Body of pancreas (tissue), 4 donors: ENCODE data around the gene SLC16A5. TPM values are rescaled to one million over a fixed set of nuclear protein-coding genes. Genes with fewer than 3 reads are reported as not detected.

ENCODE experiments used
- ATAC-seq: fragments of 150-250 bp; one replicate; pipeline ENCODE4 v1.9.1; 2016
- DNase-seq, 4 donors: peaks; one replicate each; pipeline ENCODE4 v3.0.0-alpha.2; 2019
- H3K27ac ChIP-seq, 4 donors: fragments of 200-600 bp; sonication (generic); 1 replicate in 3 of 4; 2 replicates in 1 of 4; pipeline versions ENCODE4 v1.5.1 to v1.6.1; 2016 to 2019; ENCODE audit warnings: mild to moderate bottlenecking in 1 of 4, mixed read lengths in 1 of 4, moderate library complexity in 1 of 4
- H3K27me3 ChIP-seq, 2 donors: fragments of 200-600 bp; sonication (generic); one replicate each; pipeline ENCODE4 v1.6.0; 2016; ENCODE audit warnings: mild to moderate bottlenecking in 1 of 2
- H3K36me3 ChIP-seq, 2 donors: fragments of 200-600 bp; sonication (generic); replicated peaks in 1 of 2; 2 replicates each; pipeline ENCODE4 v1.5.1; 2016; ENCODE audit warnings: low read depth in 2 of 2; ENCODE audit not compliant: insufficient read depth in 1 of 2
- H3K4me1 ChIP-seq: fragments of 200-600 bp; sonication (generic); one replicate; pipeline ENCODE4 v1.6.0; 2016
- H3K4me3 ChIP-seq, 2 donors: fragments of 200-600 bp; sonication (generic); 1 replicate in 1 of 2; 2 replicates in 1 of 2; pipeline ENCODE4 v1.5.1; 2016 to 2019
- H3K9me3 ChIP-seq, 3 donors: fragments of 200-600 bp; sonication (generic); 1 replicate in 2 of 3; 2 replicates in 1 of 3; pipeline ENCODE4 v1.5.1; 2016
- CTCF ChIP-seq, 7 experiments: fragments of 450-650 bp in 4 of 7; fragments of 200-600 bp in 3 of 7; sonication (generic) in 3 of 7; IDR thresholded peaks; one replicate each; pipeline ENCODE4 v1.5.1; 2016 to 2019; ENCODE audit warnings: antibody characterized with exemption in 7 of 7
- POLR2A ChIP-seq, 3 donors: fragments of 450-650 bp; IDR thresholded peaks; one replicate each; pipeline ENCODE4 v1.6.1; 2016; ENCODE audit warnings: antibody characterized with exemption in 3 of 3, mild to moderate bottlenecking in 2 of 3
- WGBS, 2 donors: methylation state at CpG; one replicate each; pipeline ENCODE4 v1.1.5; 2017; 5-methylcytosine and 5-hydroxymethylcytosine counted together
- intact Hi-C: fragments of 100-400 bp; cut with DNase I; formaldehyde crosslinking; loops from one replicate; pipeline ENCODE4 v1.15.1; 2023
- total RNA-seq, 2 donors: library from RNA; depleted of rRNA; stranded (reverse); fragments of >200 nt; gene quantifications; one replicate each; pipeline ENCODE4 v1.1.0, GENCODE V29; 2016

SLC16A5 gene
- total RNA-seq, 2 donors from 2014 or later, result 2.1 to 14.8 TPM

GRCh38 chr17:75086496-75087181, 1.1 kb upstream of the SLC16A5 start:
- Histone ChIP-seq H3K4me1 (peaks cover 39% of the 10 kb centered on the region), H3K27ac (peak overlapping the region in 2 of 4 donors; percentile 84 to 88), H3K27me3 (no peaks in the 10 kb centered on the region), H3K4me3 (no peak overlapping the region), H3K9me3 (no peaks in the 10 kb centered on the region), H3K36me3 (no peaks in the 10 kb centered on the region)
- 69 to 78% methylated on average over 15 of the region's 15 CpGs for WGBS, 2 donors
- DNase-seq, result no peak
- ATAC-seq, result no peak
- intact Hi-C loops, result no loop called here
- TF ChIP-seq CTCF (IDR thresholded peaks at IDR 0.05), result no peak
- no peak for TF ChIP-seq POLR2A (IDR thresholded peaks at IDR 0.05)

- no peak overlapping the region for H3K4me3 ChIP-seq
- 70 to 91% methylated on average over 7 to 12 of the region's 12 CpGs for WGBS, 2 donors
- no peaks in the 10 kb centered on the region for H3K9me3 ChIP-seq
- H3K27me3 ChIP-seq, result no peaks in the 10 kb centered on the region
- no peaks in the 10 kb centered on the region for H3K36me3 ChIP-seq
- ATAC-seq, result no peak
- peak overlapping the region; percentile 64 to 88 (median 84) for H3K27ac ChIP-seq
- no peak for DNase-seq
- peaks cover 43% of the 10 kb centered on the region for H3K4me1 ChIP-seq
- TF ChIP-seq POLR2A (IDR thresholded peaks at IDR 0.05), result no peak
- intact Hi-C loops, result no loop called here
Observed at GRCh38 chr17:75087182-75087557, 584 bp upstream of the SLC16A5 start.

GRCh38 chr17:75088465-75089417, 987 bp downstream of the SLC16A5 start:
- no peaks in the 10 kb centered on the region for H3K27me3 ChIP-seq
- ATAC-seq (no peak), DNase-seq (no peak)
- H3K4me1 ChIP-seq, result peaks cover 53% of the 10 kb centered on the region
- WGBS, 2 donors, result 74 to 94% methylated on average over 2 to 11 of the region's 11 CpGs
- H3K9me3 ChIP-seq, result no peaks in the 10 kb centered on the region
- intact Hi-C loops, result no loop called here
- H3K36me3 ChIP-seq, result no peaks in the 10 kb centered on the region
- no peak overlapping the region for H3K4me3 ChIP-seq
- peak overlapping the region; percentile 64 to 88 (median 84) for H3K27ac ChIP-seq
- TF ChIP-seq CTCF (IDR thresholded peaks at IDR 0.05) (no peak), POLR2A (IDR thresholded peaks at IDR 0.05) (peak in 1 of 3 donors; percentile 9)

GRCh38 chr17:75090871-75091854, 3.4 kb downstream of the SLC16A5 start:
- Histone ChIP-seq H3K9me3 (no peaks in the 10 kb centered on the region), H3K27ac (peak overlapping the region in 3 of 4 donors; percentile 34 to 88 (median 57)), H3K27me3 (no peaks in the 10 kb centered on the region), H3K4me3 (no peak overlapping the region), H3K36me3 (no peaks in the 10 kb centered on the region), H3K4me1 (peaks cover 61% of the 10 kb centered on the region)
- ATAC-seq (no peak), DNase-seq (no peak)
- intact Hi-C loops, result no loop called here
- TF ChIP-seq CTCF (IDR thresholded peaks at IDR 0.05) (no peak), POLR2A (IDR thresholded peaks at IDR 0.05) (no peak)
- 58 to 69% methylated on average over 16 to 19 of the region's 19 CpGs for WGBS, 2 donors
